ENCODE results near the gene GREB1L.

DNA sequence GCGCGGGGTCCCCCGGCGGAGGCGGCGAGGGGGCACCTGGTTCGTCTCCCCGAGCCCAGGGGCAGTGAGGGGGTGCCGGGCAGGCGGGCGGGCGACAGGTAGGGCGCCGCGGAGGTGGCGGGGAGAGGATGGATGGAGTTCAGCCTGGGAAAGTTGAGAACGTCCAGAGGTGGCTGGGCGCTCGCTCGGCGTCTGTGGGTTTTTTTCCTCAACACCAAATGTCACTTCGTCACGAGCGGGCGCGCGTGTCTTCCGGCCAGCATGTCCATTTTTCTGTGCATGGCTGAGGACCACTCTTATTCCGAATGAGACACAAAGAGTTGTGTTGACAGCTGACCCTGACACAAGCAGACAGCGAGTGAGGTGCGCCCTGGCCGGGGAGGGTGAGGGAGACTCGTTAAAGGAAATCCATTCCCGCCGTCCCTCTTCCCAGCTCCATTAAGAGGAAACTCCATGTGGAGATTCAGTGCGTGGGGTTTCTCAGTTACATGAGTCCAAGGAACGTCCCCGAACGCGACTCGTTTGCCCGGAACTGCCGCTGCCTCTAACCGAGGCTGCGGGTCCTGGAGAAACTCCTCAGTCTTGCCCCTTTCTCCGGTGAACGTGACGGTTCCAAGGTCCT is 859 bp downstream of the GREB1L start:
- no peak for TF ChIP-seq YY1 (IDR thresholded peaks at IDR 0.05; ENCODE audit: insufficient read depth, insufficient read length)
- no peak for TF ChIP-seq ZNF274 (IDR thresholded peaks at IDR 0.05; ENCODE audit: low read depth, low read length)
